Hematopoietic multipotent progenitor cell treated with erythropoietin and hydrocortisone succinate and interleukin-3 and kit ligand, for 17 days (in vitro differentiated cells): ENCODE measurements around the gene ZNF786.
"Not testable (repeated sequence)": the region's sequence is repeated elsewhere in the genome, so short reads cannot be mapped to it uniquely, and the experiment has no call there.

Experiments
- DNase-seq: peaks from one replicate; pipeline ENCODE4 v3.0.0-alpha.2; 2015; ENCODE audit warnings: low spot score

Gene ZNF786

GRCh38 chr7:149084407-149084806 lies 6.1 kb downstream of the ZNF786 start:
- no peak for DNase-seq

GRCh38 chr7:149081914-149082313 lies 8.6 kb downstream of the ZNF786 start:
- DNase-seq: no peak

- no peak for DNase-seq
Measured at GRCh38 chr7:149077594-149077993, 12.9 kb downstream of the ZNF786 start.

GRCh38 chr7:149075286-149075685 lies 15.2 kb downstream of the ZNF786 start:
- DNase-seq: no peak

GRCh38 chr7:149074116-149074885 lies 16.2 kb downstream of the ZNF786 start:
- no peak for DNase-seq

GRCh38 chr7:149072438-149072775 lies 18.1 kb downstream of the ZNF786 start:
- no peak for DNase-seq

- peak; percentile 22 for DNase-seq
Measured at GRCh38 chr7:149071641-149072437, 18.7 kb downstream of the ZNF786 start.

- DNase-seq: no peak
Measured at GRCh38 chr7:149071182-149071635, 19.3 kb downstream of the ZNF786 start.

- DNase-seq: no peak
Measured at GRCh38 chr7:149070372-149071125, 20.0 kb downstream of the ZNF786 start.

- no peak for DNase-seq
Measured at GRCh38 chr7:149067869-149068268, 22.6 kb downstream of the ZNF786 start.

GRCh38 chr7:149063476-149063875 lies 27.0 kb downstream of the ZNF786 start:
- no peak for DNase-seq

GRCh38 chr7:149062217-149062899 lies 28.2 kb downstream of the ZNF786 start:
- not testable (repeated sequence) for DNase-seq

GRCh38 chr7:149060156-149060555 lies 30.4 kb downstream of the ZNF786 start:
- no peak for DNase-seq

GRCh38 chr7:149053885-149054284 lies 36.6 kb downstream of the ZNF786 start:
- no peak for DNase-seq

- no peak for DNase-seq
Measured at GRCh38 chr7:149053384-149053783, 37.1 kb downstream of the ZNF786 start.

- DNase-seq: no peak
Measured at GRCh38 chr7:149050941-149051340, 39.6 kb downstream of the ZNF786 start.

- DNase-seq: no peak
Measured at GRCh38 chr7:149048805-149049204, 41.7 kb downstream of the ZNF786 start.

GRCh38 chr7:149046416-149046815 lies 44.1 kb downstream of the ZNF786 start:
- no peak for DNase-seq

GRCh38 chr7:149043936-149044335 lies 46.6 kb downstream of the ZNF786 start:
- DNase-seq: no peak

GRCh38 chr7:149041350-149041749 lies 49.2 kb downstream of the ZNF786 start:
- no peak for DNase-seq

- DNase-seq: not testable (repeated sequence)
Measured at GRCh38 chr7:149038641-149039040, 51.9 kb downstream of the ZNF786 start.

GRCh38 chr7:149036676-149037075 lies 53.8 kb downstream of the ZNF786 start:
- no peak for DNase-seq
